Parathyroid adenoma (tissue), 2 donors: Measurements from ENCODE around the gene SLC2A8.

ENCODE experiments used
- H2AFZ ChIP-seq: fragments of 300-600 bp; sonication (generic); one replicate; pipeline ENCODE4 v1.7.0; 2017; ENCODE audit warnings: antibody characterized with exemption, mild to moderate bottlenecking
- H3K27ac ChIP-seq: fragments of 300-600 bp; sonication (generic); one replicate; pipeline ENCODE4 v1.7.0; 2017
- H3K27me3 ChIP-seq: fragments of 300-600 bp; sonication (generic); one replicate; pipeline ENCODE4 v1.7.0; 2017; ENCODE audit warnings: low read length; ENCODE audit not compliant: control insufficient read depth, insufficient read depth
- H3K36me3 ChIP-seq: fragments of 300-600 bp; sonication (generic); one replicate; pipeline ENCODE4 v1.7.0; 2017; ENCODE audit warnings: low read length; ENCODE audit not compliant: control insufficient read depth, insufficient read depth
- H3K4me1 ChIP-seq: fragments of 300-600 bp; sonication (generic); one replicate; pipeline ENCODE4 v1.7.0; 2017; ENCODE audit warnings: control low read depth
- H3K4me2 ChIP-seq: fragments of 300-600 bp; sonication (generic); one replicate; pipeline ENCODE4 v1.7.0; 2017; ENCODE audit warnings: low read length
- H3K4me3 ChIP-seq: fragments of 300-600 bp; sonication (generic); one replicate; pipeline ENCODE4 v1.7.0; 2017; ENCODE audit warnings: low read depth, low read length
- H3K79me2 ChIP-seq: fragments of 300-600 bp; sonication (generic); one replicate; pipeline ENCODE4 v1.7.0; 2017; ENCODE audit warnings: control low read depth
- H3K9ac ChIP-seq: fragments of 300-600 bp; sonication (generic); one replicate; pipeline ENCODE4 v1.7.0; 2017; ENCODE audit warnings: mild to moderate bottlenecking
- H3K9me3 ChIP-seq: fragments of 300-600 bp; sonication (generic); one replicate; pipeline ENCODE4 v1.7.0; 2017; ENCODE audit warnings: low read length; ENCODE audit not compliant: control insufficient read depth
- CTCF ChIP-seq: fragments of 300-600 bp; sonication (generic); IDR thresholded peaks from one replicate; pipeline ENCODE4 v1.7.0; 2017; ENCODE audit warnings: antibody characterized with exemption, mild to moderate bottlenecking
- donor health status: primary hyperparathyroidism.

The SLC2A8 gene

GRCh38 chr9:127388037-127388855, 8.7 kb upstream of the SLC2A8 start:
- H3K4me3 ChIP-seq = no peak overlapping the region
- no peaks in the 10 kb centered on the region for H3K27me3 ChIP-seq
- no peaks in the 10 kb centered on the region for H3K9me3 ChIP-seq
- H3K4me2 ChIP-seq = no peak overlapping the region
- H2AFZ ChIP-seq = no peak overlapping the region
- no peaks in the 10 kb centered on the region for H3K79me2 ChIP-seq
- H3K4me1 ChIP-seq = no peaks in the 10 kb centered on the region
- TF ChIP-seq CTCF = no peak
- H3K9ac ChIP-seq = no peak overlapping the region
- no peak overlapping the region for H3K27ac ChIP-seq
- no peaks in the 10 kb centered on the region for H3K36me3 ChIP-seq

GRCh38 chr9:127388856-127389238, 8.1 kb upstream of the SLC2A8 start:
- Histone ChIP-seq H2AFZ (no peak overlapping the region), H3K27ac (no peak overlapping the region), H3K27me3 (no peaks in the 10 kb centered on the region), H3K4me2 (no peak overlapping the region), H3K9ac (no peak overlapping the region), H3K79me2 (no peaks in the 10 kb centered on the region), H3K4me3 (no peak overlapping the region), H3K9me3 (no peaks in the 10 kb centered on the region), H3K4me1 (no peaks in the 10 kb centered on the region), H3K36me3 (no peaks in the 10 kb centered on the region)
- TF ChIP-seq CTCF = no peak

DNA sequence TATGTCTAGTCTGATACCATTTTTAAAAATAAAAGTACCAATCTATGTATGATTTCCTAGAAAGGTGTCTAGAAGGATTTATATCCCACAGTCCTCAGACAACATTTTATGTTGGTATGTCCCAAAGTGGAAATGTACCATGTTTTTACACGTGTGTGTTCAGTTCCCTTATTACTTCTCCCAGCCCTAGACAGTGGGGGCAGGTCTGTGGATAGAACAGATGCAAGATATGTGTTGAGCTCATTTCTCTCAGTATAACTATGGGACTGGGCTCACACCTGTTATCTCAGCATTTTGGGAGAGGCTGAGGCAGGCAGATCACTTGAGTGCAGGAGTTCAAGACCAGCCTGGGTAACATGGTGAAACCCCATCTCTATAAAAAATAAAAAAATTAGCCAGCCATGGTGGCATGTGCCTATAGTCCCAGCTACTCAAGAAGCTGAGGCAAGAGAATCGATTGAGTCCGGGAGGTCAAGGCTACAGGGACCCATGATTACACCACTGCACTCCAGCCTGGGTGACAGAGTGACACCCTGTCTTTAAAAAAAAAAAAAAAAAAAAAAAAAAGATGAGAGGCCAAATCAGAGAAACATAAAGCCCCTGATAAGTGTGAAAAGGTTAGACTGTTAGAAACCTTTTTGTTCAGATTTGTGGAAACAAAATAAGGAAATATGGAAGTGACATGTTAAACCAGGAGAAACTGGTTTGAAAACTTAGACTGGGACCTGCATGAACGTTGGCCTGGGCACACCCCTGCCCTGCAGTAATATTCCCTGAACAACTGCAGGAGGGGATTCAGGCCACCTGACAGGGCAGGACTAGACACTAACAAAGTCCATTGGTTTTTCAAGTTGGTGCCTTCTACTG, 7.4 kb upstream of the SLC2A8 start:
- no peak overlapping the region for H3K27ac ChIP-seq
- TF ChIP-seq CTCF = no peak
- no peaks in the 10 kb centered on the region for H3K79me2 ChIP-seq
- H3K9me3 ChIP-seq = no peaks in the 10 kb centered on the region
- H3K27me3 ChIP-seq = no peaks in the 10 kb centered on the region
- H3K4me3 ChIP-seq = no peak overlapping the region
- H3K4me2 ChIP-seq = no peak overlapping the region
- H3K4me1 ChIP-seq = no peaks in the 10 kb centered on the region
- H3K9ac ChIP-seq = no peak overlapping the region
- H2AFZ ChIP-seq = no peak overlapping the region
- H3K36me3 ChIP-seq = no peaks in the 10 kb centered on the region

DNA sequence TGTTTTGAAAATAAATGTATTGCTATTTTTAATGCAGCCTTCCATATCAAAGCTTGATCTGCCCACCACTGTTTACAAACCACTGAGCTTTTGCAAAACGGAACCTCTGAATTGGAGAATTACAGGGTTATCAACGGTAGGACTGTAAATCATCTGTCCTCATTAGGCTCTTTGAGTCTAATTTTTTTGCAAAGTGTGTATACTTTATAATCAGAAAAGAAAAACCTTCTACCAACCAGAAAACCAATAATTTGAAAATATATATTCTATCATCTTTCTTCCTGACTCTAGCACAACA, 6.8 kb upstream of the SLC2A8 start:
- Histone ChIP-seq H3K4me2 (no peak overlapping the region), H3K36me3 (no peaks in the 10 kb centered on the region), H3K9me3 (no peaks in the 10 kb centered on the region), H3K27me3 (no peaks in the 10 kb centered on the region), H2AFZ (no peak overlapping the region), H3K79me2 (no peaks in the 10 kb centered on the region), H3K4me1 (no peaks in the 10 kb centered on the region), H3K4me3 (no peak overlapping the region), H3K27ac (no peak overlapping the region), H3K9ac (no peak overlapping the region)
- no peak for TF ChIP-seq CTCF
